ENCODE data around the gene LZTFL1.

LZTFL1 gene

GRCh38 chr3:45787551-45787950, 54.4 kb downstream of the LZTFL1 start:
- DNase-seq (ENCODE audit: low read depth in 1 of 2, low spot score in 1 of 2): no peak

- DNase-seq (ENCODE audit: low read depth in 1 of 2, low spot score in 1 of 2): no peak
Measured at GRCh38 chr3:45786801-45787495, 55.0 kb downstream of the LZTFL1 start.

GRCh38 chr3:45785605-45786150, 56.2 kb downstream of the LZTFL1 start:
- DNase-seq (ENCODE audit: low read depth in 1 of 2, low spot score in 1 of 2): no peak

GRCh38 chr3:45783667-45784066, 58.3 kb downstream of the LZTFL1 start:
- DNase-seq (ENCODE audit: low read depth in 1 of 2, low spot score in 1 of 2): no peak

GRCh38 chr3:45782381-45782780, 59.5 kb downstream of the LZTFL1 start:
- DNase-seq (ENCODE audit: low read depth in 1 of 2, low spot score in 1 of 2): no peak

- no peak for DNase-seq (ENCODE audit: low read depth in 1 of 2, low spot score in 1 of 2)
Measured at GRCh38 chr3:45781841-45782240, 60.1 kb downstream of the LZTFL1 start.

- DNase-seq (ENCODE audit: low read depth in 1 of 2, low spot score in 1 of 2): no peak
Measured at GRCh38 chr3:45781271-45781670, 60.6 kb downstream of the LZTFL1 start.

GRCh38 chr3:45779746-45780735, 61.9 kb downstream of the LZTFL1 start:
- DNase-seq (ENCODE audit: low read depth in 1 of 2, low spot score in 1 of 2): no peak

- DNase-seq (ENCODE audit: low read depth in 1 of 2, low spot score in 1 of 2): no peak
Measured at GRCh38 chr3:45778761-45779201, 63.1 kb downstream of the LZTFL1 start.

- DNase-seq (ENCODE audit: low read depth in 1 of 2, low spot score in 1 of 2): no peak
Measured at GRCh38 chr3:45777746-45778386, 64.1 kb downstream of the LZTFL1 start.

- no peak for DNase-seq (ENCODE audit: low read depth in 1 of 2, low spot score in 1 of 2)
Measured at GRCh38 chr3:45777111-45777745, 64.7 kb downstream of the LZTFL1 start.

- no peak for DNase-seq (ENCODE audit: low read depth in 1 of 2, low spot score in 1 of 2)
Measured at GRCh38 chr3:45776611-45777010, 65.3 kb downstream of the LZTFL1 start.

GRCh38 chr3:45776301-45776595, 65.7 kb downstream of the LZTFL1 start:
- DNase-seq (ENCODE audit: low read depth in 1 of 2, low spot score in 1 of 2): no peak

GRCh38 chr3:45775571-45776300, 66.2 kb downstream of the LZTFL1 start:
- DNase-seq (ENCODE audit: low read depth in 1 of 2, low spot score in 1 of 2): no peak

- DNase-seq (ENCODE audit: low read depth in 1 of 2, low spot score in 1 of 2): no peak
Measured at GRCh38 chr3:45774581-45775521, 67.1 kb downstream of the LZTFL1 start.

- no peak for DNase-seq (ENCODE audit: low read depth in 1 of 2, low spot score in 1 of 2)
Measured at GRCh38 chr3:45773714-45774449, 68.0 kb downstream of the LZTFL1 start.
